Spinal cord (tissue), 10 donors: ENCODE measurements around the gene ING4. TPM values are rescaled to one million over a fixed set of nuclear protein-coding genes. Genes with fewer than 3 reads are reported as not detected.
A peak's percentile ranks its signal among the peaks of the same experiment; 100 is the strongest.

Experiments used
- DNase-seq, 6 donors: peaks; one replicate each; pipeline versions ENCODE4 v3.0.0 to v3.0.0-alpha.2; 2013 to 2015; ENCODE audit warnings: low spot score in 6 of 6, low read depth in 4 of 6
- H3K27ac ChIP-seq: one replicate; pipeline ENCODE4 v1.5.1; 2013; ENCODE audit warnings: low read depth, low read length, control low read depth
- H3K27me3 ChIP-seq: one replicate; pipeline ENCODE4 v1.6.1; 2013; ENCODE audit warnings: low read length; ENCODE audit not compliant: control insufficient read depth, insufficient read depth
- H3K36me3 ChIP-seq: one replicate; pipeline ENCODE4 v1.6.1; 2013; ENCODE audit warnings: low read length; ENCODE audit not compliant: control insufficient read depth, insufficient read depth
- H3K4me1 ChIP-seq: one replicate; pipeline ENCODE4 v1.6.1; 2013; ENCODE audit warnings: low read length; ENCODE audit not compliant: control insufficient read depth, insufficient read depth
- H3K4me3 ChIP-seq: one replicate; pipeline ENCODE4 v1.5.1; 2013; ENCODE audit warnings: low read depth, low read length, control low read depth
- H3K9me3 ChIP-seq: one replicate; pipeline ENCODE4 v1.6.1; 2013; ENCODE audit warnings: low read length; ENCODE audit not compliant: control insufficient read depth, insufficient read depth
- WGBS: methylation state at CpG from one replicate; pipeline ENCODE4 v1.1.5; 2013; ENCODE audit warnings: missing lambda C conversion rate; ENCODE audit not compliant: insufficient coverage; 5-methylcytosine and 5-hydroxymethylcytosine counted together
- polyA plus RNA-seq, 2 donors: library from polyadenylated mRNA; unstranded; fragments of 120-200 nt; gene quantifications; one replicate each; pipeline ENCODE4 v1.2.1, GENCODE V29; 2013; ENCODE audit not compliant: insufficient read length in 2 of 2
- total RNA-seq, 2 donors: library from RNA; depleted of rRNA in 1 of 2; stranded (reverse); fragments of 120-200 nt in 1 of 2; fragments of >200 nt in 1 of 2; gene quantifications; one replicate each; pipeline versions ENCODE4 v1.2.3 to v1.2.4, GENCODE V29; 2013 to 2014
- donor health status: healthy.

Gene ING4
- total and polyA plus RNA-seq, 4 donors: 87.5 to 104 (median 92.5) TPM

DNA sequence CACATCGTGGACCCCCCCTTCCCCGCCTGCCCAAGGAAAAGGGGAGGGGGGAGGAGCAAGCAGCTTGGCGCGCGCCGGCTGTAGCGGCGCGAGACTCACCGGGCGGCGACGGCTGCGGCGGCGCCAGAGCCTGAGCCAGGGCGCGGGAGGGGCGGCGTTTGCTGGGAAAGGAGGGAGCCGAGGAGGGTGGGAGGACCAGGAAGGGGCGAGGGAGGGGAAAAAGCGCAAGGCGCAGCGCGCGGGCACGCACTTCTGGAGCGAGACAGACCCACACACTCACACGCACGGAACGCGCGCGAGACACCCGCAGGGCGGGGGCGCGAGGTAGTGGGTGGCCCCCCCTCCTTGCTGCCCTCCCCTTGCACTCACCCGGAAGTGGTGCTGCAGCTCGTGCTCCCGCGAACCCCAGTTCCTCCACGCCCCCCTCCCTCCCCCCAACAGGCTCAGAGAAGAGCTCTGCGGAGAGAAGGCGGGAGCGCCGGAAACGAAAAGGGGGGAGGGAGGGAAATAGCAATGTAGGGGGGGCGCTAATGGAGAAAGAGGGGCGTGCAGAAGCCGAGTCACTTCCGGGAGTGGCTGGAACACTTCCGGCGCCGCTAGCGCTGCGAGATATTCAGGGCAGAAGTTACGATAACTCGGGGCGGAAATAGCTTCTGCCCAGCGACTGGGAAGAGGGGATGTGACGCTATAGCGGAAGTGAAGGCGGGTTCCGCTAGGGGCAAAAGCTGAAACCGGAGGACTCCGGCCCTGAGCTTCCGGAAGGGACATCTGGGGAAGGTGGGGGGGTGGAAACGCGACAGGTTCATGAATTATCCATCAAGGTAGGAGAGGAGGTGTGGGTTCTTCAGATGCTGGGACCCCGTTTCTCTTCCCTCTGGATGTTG lies 26.3 kb upstream of the ING4 start, which contains the start of gene ZNF384:
Gene ZNF384 (minus strand): TSS at position 377 of the 884 bp plus-strand sequence. CDS start 9,855 bp downstream, outside the sequence.
- Histone ChIP-seq H3K27me3 (no peaks in the 10 kb centered on the region), H3K36me3 (peaks cover 19% of the 10 kb centered on the region), H3K27ac (peak within 1 kb of the TSS; percentile 97), H3K4me1 (peaks cover 18% of the 10 kb centered on the region), H3K4me3 (peak within 1 kb of the TSS; percentile 90), H3K9me3 (no peaks in the 10 kb centered on the region)
- peak; percentile 92 to 100 (median 98) for DNase-seq
- under 1% methylated on average over 48 of the region's 72 CpGs for WGBS

DNA sequence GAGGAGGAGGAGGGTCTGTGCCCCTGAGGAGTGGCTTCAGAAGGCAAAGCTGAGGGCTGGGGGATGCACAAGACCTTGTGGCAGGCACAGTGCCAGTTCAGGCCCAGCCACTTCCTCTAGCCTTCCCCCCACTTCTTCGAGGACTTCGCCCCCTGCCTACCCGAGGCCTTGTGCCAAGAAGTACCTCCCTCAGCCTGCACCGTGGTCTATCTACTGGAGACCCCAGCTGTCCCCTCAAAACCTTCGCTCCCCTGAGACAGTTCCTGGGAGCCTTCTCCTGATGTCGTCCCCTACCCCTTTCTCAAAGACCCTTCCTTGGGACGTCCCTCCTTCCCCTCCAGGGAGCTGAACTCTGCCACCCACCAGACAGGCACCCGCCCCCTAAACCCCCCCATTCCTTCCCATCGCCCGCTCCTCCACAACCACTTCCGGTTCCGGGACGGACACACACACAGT lies 25.7 kb upstream of the ING4 start:
- Histone ChIP-seq H3K4me3 (peak overlapping the region; percentile 90), H3K36me3 (peaks cover 17% of the 10 kb centered on the region), H3K9me3 (no peaks in the 10 kb centered on the region), H3K4me1 (peaks cover 18% of the 10 kb centered on the region), H3K27me3 (no peaks in the 10 kb centered on the region), H3K27ac (peak overlapping the region; percentile 97)
- 0% methylated on average over 7 of the region's 13 CpGs for WGBS
- DNase-seq: peak in 1 of 6 donors; percentile 68

DNA sequence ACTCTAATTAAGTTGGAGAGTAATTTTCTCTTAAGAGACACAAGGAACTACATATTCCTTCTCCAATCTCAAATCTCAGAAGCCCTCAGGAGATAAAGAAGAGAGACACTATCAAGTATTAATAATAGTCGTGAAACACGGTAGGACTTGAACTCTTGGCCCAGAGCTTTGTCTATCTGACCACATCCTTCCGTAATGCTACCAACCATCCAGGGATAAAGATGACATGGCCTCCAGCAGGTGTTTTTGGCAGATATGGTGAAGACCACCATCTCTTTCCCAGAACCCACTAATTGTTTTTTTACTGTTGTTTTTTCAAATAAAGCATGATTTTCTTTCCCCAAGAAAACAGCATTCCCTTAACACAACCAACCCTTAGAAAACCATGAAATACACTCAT lies 22.9 kb upstream of the ING4 start:
- peaks cover 20% of the 10 kb centered on the region for H3K36me3 ChIP-seq
- H3K4me1 ChIP-seq: peaks cover 18% of the 10 kb centered on the region
- no peaks in the 10 kb centered on the region for H3K27me3 ChIP-seq
- 83% methylated on average over 1 of the region's 3 CpGs for WGBS
- no peak for DNase-seq
- H3K9me3 ChIP-seq: no peaks in the 10 kb centered on the region
- no peak overlapping the region for H3K27ac ChIP-seq
- no peak overlapping the region for H3K4me3 ChIP-seq

DNA sequence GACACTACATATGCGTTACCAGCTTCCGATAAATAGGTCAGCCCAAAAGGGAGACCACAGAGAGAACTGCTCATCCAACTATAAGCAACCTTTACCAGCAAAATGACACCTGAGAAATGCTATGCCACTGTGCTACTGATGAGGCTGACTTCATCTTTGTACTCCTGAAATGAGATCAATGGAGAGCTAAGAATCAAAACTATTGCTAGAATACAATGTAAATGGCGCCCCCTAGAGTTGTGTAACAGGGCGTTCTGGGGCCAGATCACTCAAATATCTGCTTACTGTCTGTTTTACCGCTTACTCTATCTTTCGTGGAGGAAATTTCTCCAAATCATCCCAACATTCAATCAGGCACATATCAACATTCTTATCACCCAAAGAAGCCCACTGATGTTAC lies 21.7 kb upstream of the ING4 start:
- Histone ChIP-seq H3K27me3 (no peaks in the 10 kb centered on the region), H3K9me3 (no peaks in the 10 kb centered on the region), H3K27ac (no peak overlapping the region), H3K4me3 (no peak overlapping the region), H3K36me3 (peaks cover 26% of the 10 kb centered on the region), H3K4me1 (peaks cover 11% of the 10 kb centered on the region)
- 59% methylated on average over 6 of the region's 6 CpGs for WGBS
- peak in 2 of 6 donors; percentile 48 to 70 for DNase-seq

DNA sequence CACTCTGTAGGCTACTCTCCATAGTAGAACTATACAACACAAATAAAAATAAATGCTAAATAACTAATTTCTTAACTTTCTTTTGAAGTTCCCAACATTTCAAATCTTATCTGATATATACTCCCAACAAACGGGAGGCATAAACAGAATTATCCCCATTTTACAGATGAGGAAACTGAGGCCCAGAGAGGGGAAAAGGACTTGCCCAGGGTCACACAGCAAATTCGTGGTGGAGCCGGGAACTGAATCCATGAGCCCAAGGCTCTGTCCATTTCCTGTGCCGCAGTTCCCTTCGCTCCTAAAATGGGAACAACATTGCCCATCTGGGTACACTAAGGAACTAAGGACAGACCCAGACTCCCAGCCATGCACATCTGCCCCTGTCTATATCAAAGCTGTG lies 14.0 kb upstream of the ING4 start:
- WGBS: 94% methylated on average over 5 of the region's 5 CpGs
- H3K27me3 ChIP-seq: no peaks in the 10 kb centered on the region
- H3K4me1 ChIP-seq: no peaks in the 10 kb centered on the region
- H3K4me3 ChIP-seq: no peak overlapping the region
- no peaks in the 10 kb centered on the region for H3K9me3 ChIP-seq
- peaks cover 54% of the 10 kb centered on the region for H3K36me3 ChIP-seq
- no peak overlapping the region for H3K27ac ChIP-seq
- no peak for DNase-seq

DNA sequence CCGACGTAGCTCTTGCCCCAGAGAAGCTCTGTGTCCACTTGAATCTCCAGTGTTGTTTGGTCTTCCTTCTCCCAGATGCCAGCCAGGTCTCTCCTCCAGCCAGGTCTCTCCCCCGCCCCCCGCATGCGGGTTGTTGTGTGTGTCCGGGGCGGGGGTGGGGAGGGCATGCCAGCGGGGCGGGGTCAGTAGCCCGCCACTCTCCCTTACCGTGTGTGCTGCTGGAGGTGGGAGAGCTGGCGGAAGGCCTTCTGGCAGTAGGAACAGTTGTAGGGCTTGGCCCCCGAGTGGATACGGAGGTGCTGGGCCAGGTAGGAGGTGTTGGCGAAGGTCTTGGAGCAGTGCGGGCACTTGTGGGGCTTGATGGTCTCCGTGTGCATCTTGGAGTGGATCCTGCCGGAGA lies 9.2 kb upstream of the ING4 start:
- Histone ChIP-seq H3K27me3 (no peaks in the 10 kb centered on the region), H3K9me3 (no peaks in the 10 kb centered on the region), H3K4me1 (no peaks in the 10 kb centered on the region), H3K27ac (no peak overlapping the region), H3K4me3 (no peak overlapping the region), H3K36me3 (peaks cover 68% of the 10 kb centered on the region)
- WGBS: 88% methylated on average over 13 of the region's 18 CpGs
- DNase-seq: no peak

DNA sequence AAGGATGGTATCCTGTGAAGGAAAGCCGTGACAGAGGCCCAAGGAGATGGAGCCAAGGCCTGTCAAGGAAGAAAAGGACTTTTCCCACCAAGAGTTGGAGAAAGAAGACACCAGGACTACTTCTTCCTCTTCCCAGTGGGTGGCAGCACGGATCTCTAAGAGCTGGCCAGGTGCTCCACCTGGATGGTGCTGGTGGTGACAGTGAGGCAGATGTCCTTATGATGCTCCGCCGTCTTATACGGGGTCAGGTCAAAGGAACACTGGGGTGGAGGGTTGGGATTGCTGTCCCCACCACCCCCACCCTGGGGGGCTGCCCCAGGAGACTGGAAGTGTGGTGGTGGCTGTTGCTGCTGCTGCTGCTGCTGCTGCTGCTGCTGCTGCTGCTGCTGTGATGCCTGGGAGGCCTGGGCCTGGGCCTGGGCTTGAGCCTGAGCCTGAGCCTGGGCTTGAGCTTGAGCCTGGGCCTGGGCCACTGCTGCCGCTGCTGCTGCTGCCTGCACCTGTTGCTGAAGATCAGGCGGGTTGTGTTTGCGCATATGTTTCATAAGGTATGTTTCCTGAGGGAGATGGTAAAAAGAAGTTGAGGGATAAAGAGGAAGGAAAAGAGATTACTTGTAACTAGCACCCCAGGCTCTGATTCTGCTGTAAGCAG lies 4.8 kb upstream of the ING4 start:
- peak in 1 of 6 donors; percentile 46 for DNase-seq
- Histone ChIP-seq H3K4me3 (no peak overlapping the region), H3K9me3 (no peaks in the 10 kb centered on the region), H3K27ac (no peak overlapping the region), H3K27me3 (no peaks in the 10 kb centered on the region), H3K36me3 (peaks cover 61% of the 10 kb centered on the region), H3K4me1 (peaks cover 4% of the 10 kb centered on the region)
- 100% methylated on average over 4 of the region's 8 CpGs for WGBS

DNA sequence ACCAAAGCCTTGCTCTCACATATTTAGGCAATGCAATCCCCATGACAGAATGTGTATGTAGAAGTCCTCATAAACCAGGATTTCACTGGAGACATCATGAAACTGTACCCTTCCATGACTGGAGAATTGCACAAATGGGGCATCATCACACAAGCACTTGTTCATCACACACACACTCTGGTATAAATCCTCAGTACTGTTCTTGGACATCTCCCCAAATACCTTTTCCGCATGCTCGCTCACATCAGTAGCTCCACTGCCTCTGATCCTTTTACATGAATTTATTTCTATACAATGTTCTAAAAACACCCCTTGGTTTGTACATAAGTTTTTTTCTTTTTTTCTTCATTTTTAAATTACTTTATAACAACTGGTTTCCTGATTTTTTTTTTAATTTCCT lies 3.3 kb upstream of the ING4 start:
- Histone ChIP-seq H3K9me3 (no peaks in the 10 kb centered on the region), H3K27ac (no peak overlapping the region), H3K4me3 (no peak overlapping the region), H3K27me3 (no peaks in the 10 kb centered on the region), H3K36me3 (peaks cover 46% of the 10 kb centered on the region), H3K4me1 (peaks cover 4% of the 10 kb centered on the region)
- no CpG with 5 or more reads among the region's 2 CpGs for WGBS
- no peak for DNase-seq

DNA sequence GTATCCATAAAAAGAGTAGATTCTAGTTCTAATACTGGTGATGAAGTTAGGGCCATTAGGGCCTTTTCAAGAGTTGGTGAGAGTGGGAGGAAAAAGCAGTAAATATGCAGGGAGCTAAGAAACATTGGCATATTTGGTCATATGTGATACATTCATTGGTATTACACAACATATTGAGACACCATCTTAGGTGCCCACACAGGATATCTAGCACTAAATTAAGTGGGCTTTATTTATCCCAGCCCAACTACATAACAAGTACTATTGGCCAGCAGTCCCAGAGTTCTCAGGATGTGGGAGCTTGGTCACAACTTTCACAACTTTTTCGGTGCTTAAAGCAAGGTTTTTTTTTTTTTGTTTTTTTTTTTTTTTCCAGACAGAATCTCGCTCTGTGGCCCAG lies 2.0 kb upstream of the ING4 start:
- H3K4me3 ChIP-seq: no peak overlapping the region
- no peaks in the 10 kb centered on the region for H3K9me3 ChIP-seq
- no peak overlapping the region for H3K27ac ChIP-seq
- peaks cover 4% of the 10 kb centered on the region for H3K4me1 ChIP-seq
- no peak for DNase-seq
- H3K36me3 ChIP-seq: peaks cover 34% of the 10 kb centered on the region
- WGBS: 90% methylated on average over 2 of the region's 2 CpGs
- no peaks in the 10 kb centered on the region for H3K27me3 ChIP-seq
